GM18502 (cell line): ENCODE results near the gene POP7.
"Not testable (repeated sequence)": the region's sequence is repeated elsewhere in the genome, so short reads cannot be mapped to it uniquely, and the experiment has no call there.

Experiments used
- ATAC-seq: cut with Tn5 transposase; IDR thresholded peaks from one replicate; pipeline ENCODE4 v1.9.1; 2021; ENCODE audit warnings: mild to moderate bottlenecking; ENCODE audit not compliant: unreplicated experiment, poor library complexity

The POP7 gene

DNA sequence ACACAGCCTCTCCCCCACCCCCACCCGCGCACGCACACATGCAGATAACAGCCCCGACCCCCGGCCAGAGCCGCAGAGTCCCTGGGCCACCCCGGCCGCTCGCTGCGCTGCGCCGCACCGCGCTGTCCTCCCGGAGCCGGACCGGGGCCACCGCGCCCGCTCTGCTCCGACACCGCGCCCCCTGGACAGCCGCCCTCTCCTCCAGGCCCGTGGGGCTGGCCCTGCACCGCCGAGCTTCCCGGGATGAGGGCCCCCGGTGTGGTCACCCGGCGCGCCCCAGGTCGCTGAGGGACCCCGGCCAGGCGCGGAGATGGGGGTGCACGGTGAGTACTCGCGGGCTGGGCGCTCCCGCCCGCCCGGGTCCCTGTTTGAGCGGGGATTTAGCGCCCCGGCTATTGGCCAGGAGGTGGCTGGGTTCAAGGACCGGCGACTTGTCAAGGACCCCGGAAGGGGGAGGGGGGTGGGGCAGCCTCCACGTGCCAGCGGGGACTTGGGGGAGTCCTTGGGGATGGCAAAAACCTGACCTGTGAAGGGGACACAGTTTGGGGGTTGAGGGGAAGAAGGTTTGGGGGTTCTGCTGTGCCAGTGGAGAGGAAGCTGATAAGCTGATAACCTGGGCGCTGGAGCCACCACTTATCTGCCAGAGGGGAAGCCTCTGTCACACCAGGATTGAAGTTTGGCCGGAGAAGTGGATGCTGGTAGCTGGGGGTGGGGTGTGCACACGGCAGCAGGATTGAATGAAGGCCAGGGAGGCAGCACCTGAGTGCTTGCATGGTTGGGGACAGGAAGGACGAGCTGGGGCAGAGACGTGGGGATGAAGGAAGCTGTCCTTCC, 15.0 kb downstream of the POP7 start:
- ATAC-seq = no peak

- ATAC-seq = no peak
Measured at GRCh38 chr7:100721505-100721812, 15.5 kb downstream of the POP7 start.

- no peak for ATAC-seq
Measured at GRCh38 chr7:100722480-100723212, 16.7 kb downstream of the POP7 start.

DNA sequence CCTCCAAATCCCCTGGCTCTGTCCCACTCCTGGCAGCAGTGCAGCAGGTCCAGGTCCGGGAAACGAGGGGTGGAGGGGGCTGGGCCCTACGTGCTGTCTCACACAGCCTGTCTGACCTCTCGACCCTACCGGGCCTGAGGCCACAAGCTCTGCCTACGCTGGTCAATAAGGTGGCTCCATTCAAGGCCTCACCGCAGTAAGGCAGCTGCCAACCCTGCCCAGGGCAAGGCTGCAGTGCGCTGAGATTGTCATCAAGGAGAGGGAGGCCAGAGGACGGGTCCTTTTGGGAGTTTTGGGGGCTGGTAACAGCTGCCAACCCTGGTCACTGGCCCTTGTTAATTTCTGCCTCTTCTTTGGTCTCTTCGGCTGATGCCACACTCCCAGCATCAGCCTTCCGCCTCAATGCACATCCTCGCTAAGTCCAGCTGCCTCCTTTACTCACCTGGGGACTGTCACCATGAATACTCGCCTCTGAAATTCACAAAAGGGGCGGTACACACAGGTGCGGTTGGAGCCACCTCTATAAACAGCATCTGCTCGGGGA, 17.9 kb downstream of the POP7 start:
- ATAC-seq = no peak

GRCh38 chr7:100724364-100724763, 18.4 kb downstream of the POP7 start:
- not testable (repeated sequence) for ATAC-seq

DNA sequence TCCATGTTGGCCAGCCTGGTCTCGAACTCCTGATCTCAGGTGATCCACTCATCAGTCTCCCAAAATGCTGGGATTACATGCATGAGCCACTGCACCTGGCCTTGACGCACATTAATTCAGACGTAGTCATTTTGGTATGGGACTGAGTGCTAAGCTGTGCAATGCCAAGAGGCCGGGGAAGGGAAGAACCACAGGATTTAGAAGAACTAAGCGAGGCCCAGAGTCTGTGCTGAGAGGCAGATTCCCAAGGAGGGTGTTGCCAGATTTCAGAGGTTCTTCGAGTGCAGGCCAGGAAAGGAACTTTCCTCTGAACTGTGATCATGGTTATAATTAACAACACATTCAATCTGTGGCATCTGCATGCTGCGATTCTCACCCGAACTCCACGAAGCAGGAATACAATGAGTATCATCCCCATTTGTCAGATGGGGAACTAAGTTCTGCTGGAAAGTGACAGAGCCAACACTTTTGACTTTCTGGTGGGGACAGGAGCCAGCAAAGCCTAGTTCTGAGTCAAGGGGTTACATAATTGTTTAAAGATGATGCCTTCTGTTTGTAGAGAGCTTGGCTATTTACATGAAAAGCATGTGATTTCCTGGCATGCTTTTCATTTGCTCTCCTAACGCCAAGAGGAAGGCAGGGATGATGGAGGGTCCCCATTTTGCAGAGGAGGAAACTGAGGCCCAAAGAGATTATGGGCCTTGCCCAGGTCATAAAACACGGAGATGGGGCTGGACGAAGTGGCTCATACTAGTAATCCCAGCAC, 21.3 kb downstream of the POP7 start:
- no peak for ATAC-seq

- no peak for ATAC-seq
Measured at GRCh38 chr7:100728196-100728595, 22.3 kb downstream of the POP7 start.

DNA sequence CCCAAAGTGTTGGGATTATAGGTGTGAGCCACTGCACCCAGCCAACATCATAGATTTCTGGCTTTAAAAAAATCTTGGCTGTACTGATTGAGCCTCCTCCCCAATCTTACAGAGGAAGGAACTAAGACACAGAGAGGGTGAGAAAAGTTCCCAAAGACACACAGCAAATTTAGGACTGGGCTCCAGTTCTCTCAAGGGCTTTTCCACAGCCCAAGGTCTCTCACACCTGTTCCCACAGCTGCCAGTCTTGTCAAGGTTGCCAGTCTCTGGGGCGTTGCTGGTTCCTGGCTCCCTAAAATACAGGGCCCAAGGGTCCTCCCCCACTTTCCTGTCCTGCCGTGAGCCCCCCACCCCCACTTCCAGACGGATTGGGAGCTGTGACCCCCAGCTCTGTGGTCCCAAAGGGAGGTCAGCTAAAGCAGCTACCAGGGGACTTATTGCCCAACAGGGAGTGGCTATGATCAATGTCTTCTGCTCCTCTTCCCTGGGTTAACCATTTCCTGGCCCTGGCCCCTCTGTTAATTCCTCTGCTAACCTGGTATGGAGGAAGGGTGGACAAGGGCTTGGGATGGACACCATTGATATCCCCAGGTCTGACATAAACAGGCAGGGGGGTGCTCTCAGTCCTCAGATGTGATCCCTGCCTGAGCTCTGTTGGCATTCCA, 24.3 kb downstream of the POP7 start:
- ATAC-seq = no peak

DNA sequence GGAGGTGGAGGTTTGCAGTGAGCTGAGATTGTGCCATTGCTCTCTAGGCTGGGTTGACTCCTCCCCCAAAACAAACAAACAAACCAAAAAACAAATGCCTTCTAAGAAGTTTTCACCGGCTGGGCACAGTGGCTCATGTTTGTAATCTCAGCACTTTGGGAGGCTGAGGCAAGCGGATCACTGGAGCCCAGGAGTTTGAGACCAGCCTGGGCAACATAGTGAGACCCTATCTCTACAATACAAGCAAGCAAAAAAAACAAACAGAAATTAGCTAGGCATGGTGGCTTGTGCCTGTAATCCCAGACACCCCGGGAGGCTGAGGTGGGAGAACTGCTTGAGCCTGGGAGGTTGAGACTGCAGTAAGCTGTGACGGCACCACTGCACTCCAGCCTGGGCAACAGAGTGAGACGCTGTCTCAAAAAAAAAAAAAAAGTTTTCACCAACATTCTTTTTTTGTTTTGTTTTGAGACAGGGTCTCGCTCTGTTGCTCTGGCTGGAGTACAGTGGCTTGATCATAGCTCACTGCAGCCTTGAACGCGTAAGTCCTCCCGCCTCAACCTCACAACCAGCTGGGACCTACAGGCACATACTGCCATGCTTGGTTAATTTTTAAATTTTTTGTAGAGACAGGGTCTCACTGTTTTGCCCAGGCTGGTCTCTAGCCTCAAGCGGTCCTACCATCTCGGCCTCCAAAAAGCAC, 26.2 kb downstream of the POP7 start:
- no peak for ATAC-seq

GRCh38 chr7:100735730-100736129, 29.8 kb downstream of the POP7 start:
- no peak for ATAC-seq

DNA sequence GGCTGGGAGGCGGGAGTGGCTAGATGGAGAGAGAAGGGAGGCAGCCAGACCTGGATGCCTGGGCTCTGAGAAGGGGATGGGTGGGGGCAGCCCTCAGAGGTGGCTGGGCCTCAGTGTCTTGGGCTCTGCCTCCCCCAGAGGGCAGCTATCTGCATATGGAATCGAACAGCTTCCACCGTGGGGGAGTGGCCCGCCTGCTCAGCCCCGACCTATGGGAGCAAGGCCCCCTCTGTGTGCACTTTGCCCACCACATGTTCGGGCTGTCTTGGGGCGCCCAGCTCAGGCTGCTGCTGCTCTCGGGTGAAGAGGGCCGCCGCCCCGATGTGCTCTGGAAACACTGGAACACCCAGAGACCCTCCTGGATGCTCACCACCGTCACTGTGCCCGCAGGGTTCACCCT, 30.8 kb downstream of the POP7 start:
- no peak for ATAC-seq

DNA sequence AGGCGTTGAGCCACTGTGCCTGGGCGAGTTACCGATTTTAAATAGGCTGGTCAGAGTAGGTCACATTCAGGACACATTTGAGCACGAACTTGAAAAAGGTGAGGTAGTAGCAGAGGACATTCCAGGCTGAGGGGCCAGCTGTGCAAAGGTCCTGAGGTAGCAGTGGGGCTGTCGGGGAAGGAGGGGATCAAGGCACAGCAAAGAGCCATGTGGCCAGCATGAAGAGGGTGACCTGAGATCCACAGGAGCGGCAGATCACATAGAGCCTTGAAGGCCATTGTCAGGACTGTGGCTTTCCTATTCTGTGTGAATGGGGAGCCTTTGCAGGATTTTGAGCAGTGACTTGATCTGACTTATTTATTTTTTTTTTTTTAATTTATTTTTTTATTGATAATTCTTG, 34.0 kb downstream of the POP7 start:
- ATAC-seq = no peak

DNA sequence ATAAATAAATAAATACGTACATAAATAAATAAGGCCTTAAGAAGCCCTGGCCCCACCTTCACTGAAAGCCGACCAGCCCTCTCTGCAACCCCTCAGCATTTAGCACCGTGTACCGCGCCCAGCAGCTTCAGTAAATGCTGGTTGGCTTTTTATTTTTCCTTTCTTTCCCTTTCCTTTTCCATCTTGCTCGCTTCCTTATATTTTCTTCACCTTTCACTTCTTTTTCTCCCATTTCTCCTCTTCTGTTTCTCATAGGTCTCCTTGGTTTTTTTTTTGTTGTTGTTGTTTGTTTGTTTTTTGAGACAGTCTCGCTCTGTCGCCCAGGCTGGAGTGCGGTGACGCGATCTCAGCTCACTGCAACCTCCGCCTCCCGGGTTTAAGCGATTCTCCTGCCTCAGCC, 38.7 kb downstream of the POP7 start:
- ATAC-seq = no peak

DNA sequence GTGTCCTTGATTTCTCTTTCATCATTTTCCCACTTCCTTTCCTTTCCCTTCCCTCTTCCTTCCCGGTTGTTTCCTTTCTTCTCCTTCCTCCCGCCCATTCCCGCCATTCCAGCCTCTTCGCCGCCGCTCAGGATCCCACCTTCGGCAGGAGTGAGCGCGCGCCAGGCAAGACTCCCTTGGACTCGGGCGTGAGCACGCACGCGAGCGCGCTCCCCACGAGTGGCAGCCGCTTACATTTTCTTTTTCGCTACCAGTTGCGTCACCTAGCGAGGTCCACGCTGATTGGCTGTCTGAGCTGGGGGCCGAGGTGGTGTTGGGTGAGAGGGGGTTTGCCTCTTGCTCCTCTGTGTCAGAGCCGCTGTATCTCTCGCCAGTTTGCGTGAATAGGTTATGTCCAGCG, 39.3 kb downstream of the POP7 start:
- ATAC-seq = no peak

- no peak for ATAC-seq
Measured at GRCh38 chr7:100752994-100753393, 47.1 kb downstream of the POP7 start.

DNA sequence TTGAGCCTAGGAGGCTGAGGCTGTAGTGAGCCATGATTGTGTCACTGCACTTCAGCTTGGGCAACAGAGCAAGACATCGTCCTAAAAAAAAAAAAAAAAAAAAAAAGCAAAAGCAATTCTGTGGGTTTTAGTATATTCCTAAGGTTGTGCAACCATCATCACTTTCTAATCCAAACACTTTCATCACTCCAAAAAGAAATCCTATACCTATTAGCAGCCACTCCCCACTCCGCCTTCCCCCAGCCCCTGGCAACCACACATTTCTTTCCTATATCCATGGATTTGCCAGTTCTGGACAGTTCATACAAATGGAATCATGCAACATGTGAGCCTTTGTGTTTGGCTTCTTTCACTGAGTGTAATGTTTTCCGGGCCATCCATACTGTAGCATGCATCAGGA, 47.8 kb downstream of the POP7 start:
- ATAC-seq = no peak
